Measurements from ENCODE around the gene ETDC. TPM values are rescaled to one million over a fixed set of nuclear protein-coding genes. Genes with fewer than 3 reads are reported as not detected.
A peak's percentile ranks its signal among the peaks of the same experiment; 100 is the strongest.
"Not testable (repeated sequence)": the region's sequence is repeated elsewhere in the genome, so short reads cannot be mapped to it uniquely, and the experiment has no call there.

The ETDC gene
- total RNA-seq (ENCODE audit: unreplicated experiment) = not detected
- long read RNA-seq = 0 reads

DNA sequence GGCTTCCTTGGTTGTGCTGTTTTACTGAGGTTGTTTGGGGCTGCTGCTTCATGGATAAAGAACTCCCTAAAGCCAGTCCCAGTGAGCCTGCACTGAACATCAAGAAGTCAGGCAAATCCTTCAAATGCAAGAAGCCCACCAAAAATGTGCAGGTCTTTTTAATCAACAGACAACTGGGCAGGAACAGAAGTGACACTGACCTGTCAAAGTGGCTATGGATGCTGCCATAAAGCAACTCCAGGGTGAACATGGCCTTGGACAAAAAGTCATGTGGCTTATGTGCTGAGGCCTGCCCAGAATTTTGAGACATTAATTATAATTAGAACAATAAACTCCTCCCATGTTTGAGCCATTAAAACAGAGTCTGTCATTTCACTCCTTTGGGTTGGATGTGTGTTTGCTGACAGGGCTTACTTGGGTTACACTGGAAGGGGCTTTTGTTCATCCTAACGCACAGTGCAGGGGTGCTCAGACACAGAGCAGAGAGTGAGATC lies at the start of gene ETDC:
ETDC (plus strand) TSS at position 51 of the 494 bp plus-strand sequence; CDS start at position 51, 0 bp downstream.
- no peak within 1 kb of the TSS for H3K4me3 Mint-ChIP-seq (ENCODE audit: unreplicated experiment)
- no peaks in the 10 kb centered on the region for H3K9me3 Mint-ChIP-seq (ENCODE audit: unreplicated experiment)
- no peak for DNase-seq
- H3K27ac Mint-ChIP-seq (ENCODE audit: unreplicated experiment) = peak within 1 kb of the TSS; percentile 15
- H3K27me3 Mint-ChIP-seq (ENCODE audit: unreplicated experiment) = peaks cover 3% of the 10 kb centered on the region
- H3K36me3 Mint-ChIP-seq (ENCODE audit: unreplicated experiment) = peaks cover 7% of the 10 kb centered on the region
- TF ChIP-seq, protein P1, sequence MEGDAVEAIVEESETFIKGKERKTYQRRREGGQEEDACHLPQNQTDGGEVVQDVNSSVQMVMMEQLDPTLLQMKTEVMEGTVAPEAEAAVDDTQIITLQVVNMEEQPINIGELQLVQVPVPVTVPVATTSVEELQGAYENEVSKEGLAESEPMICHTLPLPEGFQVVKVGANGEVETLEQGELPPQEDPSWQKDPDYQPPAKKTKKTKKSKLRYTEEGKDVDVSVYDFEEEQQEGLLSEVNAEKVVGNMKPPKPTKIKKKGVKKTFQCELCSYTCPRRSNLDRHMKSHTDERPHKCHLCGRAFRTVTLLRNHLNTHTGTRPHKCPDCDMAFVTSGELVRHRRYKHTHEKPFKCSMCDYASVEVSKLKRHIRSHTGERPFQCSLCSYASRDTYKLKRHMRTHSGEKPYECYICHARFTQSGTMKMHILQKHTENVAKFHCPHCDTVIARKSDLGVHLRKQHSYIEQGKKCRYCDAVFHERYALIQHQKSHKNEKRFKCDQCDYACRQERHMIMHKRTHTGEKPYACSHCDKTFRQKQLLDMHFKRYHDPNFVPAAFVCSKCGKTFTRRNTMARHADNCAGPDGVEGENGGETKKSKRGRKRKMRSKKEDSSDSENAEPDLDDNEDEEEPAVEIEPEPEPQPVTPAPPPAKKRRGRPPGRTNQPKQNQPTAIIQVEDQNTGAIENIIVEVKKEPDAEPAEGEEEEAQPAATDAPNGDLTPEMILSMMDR (IDR thresholded peaks at IDR 0.05; ENCODE audit: partially characterized antibody, unreplicated experiment) = no peak
- H3K4me1 Mint-ChIP-seq (ENCODE audit: low read depth, unreplicated experiment) = peaks cover 7% of the 10 kb centered on the region

- H3K9me3 Mint-ChIP-seq (ENCODE audit: unreplicated experiment); H3K36me3 Mint-ChIP-seq (ENCODE audit: unreplicated experiment); DNase-seq; H3K27me3 Mint-ChIP-seq (ENCODE audit: unreplicated experiment); H3K27ac Mint-ChIP-seq (ENCODE audit: unreplicated experiment); H3K4me3 Mint-ChIP-seq (ENCODE audit: unreplicated experiment); H3K4me1 Mint-ChIP-seq (ENCODE audit: low read depth, unreplicated experiment): not testable (repeated sequence)
These were observed 48.3 kb upstream of the ETDC start for GRCh38 chrX:135260976-135261375.

- H3K27ac Mint-ChIP-seq (ENCODE audit: unreplicated experiment); H3K9me3 Mint-ChIP-seq (ENCODE audit: unreplicated experiment); DNase-seq; H3K27me3 Mint-ChIP-seq (ENCODE audit: unreplicated experiment); H3K36me3 Mint-ChIP-seq (ENCODE audit: unreplicated experiment); H3K4me3 Mint-ChIP-seq (ENCODE audit: unreplicated experiment); H3K4me1 Mint-ChIP-seq (ENCODE audit: low read depth, unreplicated experiment): not testable (repeated sequence)
These were observed 45.9 kb upstream of the ETDC start for GRCh38 chrX:135263376-135263775.

GRCh38 chrX:135264206-135264605 lies 45.1 kb upstream of the ETDC start:
- TF ChIP-seq, protein P1 (IDR thresholded peaks at IDR 0.05; ENCODE audit: partially characterized antibody, unreplicated experiment) = no peak
- no peak for DNase-seq
- Mint-ChIP-seq H3K27ac (ENCODE audit: unreplicated experiment) (no peak overlapping the region), H3K4me1 (ENCODE audit: low read depth, unreplicated experiment) (no peaks in the 10 kb centered on the region), H3K36me3 (ENCODE audit: unreplicated experiment) (no peaks in the 10 kb centered on the region), H3K27me3 (ENCODE audit: unreplicated experiment) (no peaks in the 10 kb centered on the region), H3K9me3 (ENCODE audit: unreplicated experiment) (peaks cover 3% of the 10 kb centered on the region), H3K4me3 (ENCODE audit: unreplicated experiment) (no peak overlapping the region)

GRCh38 chrX:135273162-135273561 lies 36.1 kb upstream of the ETDC start:
- H3K9me3 Mint-ChIP-seq (ENCODE audit: unreplicated experiment) = no peaks in the 10 kb centered on the region
- H3K4me3 Mint-ChIP-seq (ENCODE audit: unreplicated experiment) = no peak overlapping the region
- H3K4me1 Mint-ChIP-seq (ENCODE audit: low read depth, unreplicated experiment) = no peaks in the 10 kb centered on the region
- H3K36me3 Mint-ChIP-seq (ENCODE audit: unreplicated experiment) = no peaks in the 10 kb centered on the region
- no peaks in the 10 kb centered on the region for H3K27me3 Mint-ChIP-seq (ENCODE audit: unreplicated experiment)
- H3K27ac Mint-ChIP-seq (ENCODE audit: unreplicated experiment) = no peak overlapping the region
- TF ChIP-seq, protein P1 (IDR thresholded peaks at IDR 0.05; ENCODE audit: partially characterized antibody, unreplicated experiment) = no peak
- no peak for DNase-seq

- Mint-ChIP-seq H3K27ac (ENCODE audit: unreplicated experiment) (no peak overlapping the region), H3K27me3 (ENCODE audit: unreplicated experiment) (no peaks in the 10 kb centered on the region), H3K4me1 (ENCODE audit: low read depth, unreplicated experiment) (no peaks in the 10 kb centered on the region), H3K36me3 (ENCODE audit: unreplicated experiment) (no peaks in the 10 kb centered on the region), H3K4me3 (ENCODE audit: unreplicated experiment) (no peak overlapping the region), H3K9me3 (ENCODE audit: unreplicated experiment) (peaks cover 6% of the 10 kb centered on the region)
- TF ChIP-seq, protein P1 (IDR thresholded peaks at IDR 0.05; ENCODE audit: partially characterized antibody, unreplicated experiment) = no peak
- no peak for DNase-seq
These were observed 33.3 kb upstream of the ETDC start for GRCh38 chrX:135275973-135276372.

Data from glutamatergic neuron (in vitro differentiated cells).